SK-N-DZ (cell line): ENCODE measurements around the gene NANS.
"Not testable (repeated sequence)": the region's sequence is repeated elsewhere in the genome, so short reads cannot be mapped to it uniquely, and the experiment has no call there.

Experiments
- DNase-seq: peaks from one replicate; pipeline ENCODE4 v3.0.0-alpha.2; 2015; ENCODE audit warnings: low spot score

The NANS gene

DNA sequence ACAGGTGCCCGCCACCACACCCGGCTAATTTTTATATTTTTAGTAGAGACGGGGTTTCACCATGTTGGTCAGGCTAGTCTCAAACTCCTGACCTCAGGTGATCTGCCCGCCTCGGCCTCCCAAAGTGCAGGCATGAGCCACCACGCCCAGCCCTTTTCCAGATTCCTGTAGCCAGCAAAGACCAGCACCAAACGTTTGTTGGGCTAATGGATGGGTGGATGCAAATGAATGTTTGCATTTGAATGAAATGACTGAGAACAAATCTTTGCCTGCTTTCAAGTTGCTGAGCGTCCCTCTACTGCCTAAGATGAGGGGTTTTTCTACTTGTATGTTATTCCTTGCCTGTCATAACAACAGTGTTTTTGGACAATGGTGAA lies 20.0 kb downstream of the NANS start:
- not testable (repeated sequence) for DNase-seq

DNA sequence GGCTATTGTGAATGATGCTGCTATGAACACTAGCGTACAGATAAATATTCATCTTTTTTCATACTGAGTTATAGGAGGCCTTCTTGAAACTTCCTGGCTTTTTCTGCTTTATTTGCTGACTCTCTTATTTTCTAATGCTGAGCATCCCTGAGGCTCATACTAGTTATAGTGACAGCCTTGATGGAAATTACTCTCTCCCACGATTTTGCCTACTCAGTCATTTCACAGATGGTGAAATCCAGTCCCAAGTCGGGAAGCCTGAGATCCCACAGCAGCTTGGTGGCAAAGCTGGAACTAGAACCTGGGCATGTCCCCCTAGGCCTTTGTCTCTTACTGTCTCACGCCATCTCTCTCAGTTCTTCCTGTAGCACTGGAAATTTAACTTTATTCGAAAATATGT lies 22.4 kb downstream of the NANS start:
- no peak for DNase-seq

DNA sequence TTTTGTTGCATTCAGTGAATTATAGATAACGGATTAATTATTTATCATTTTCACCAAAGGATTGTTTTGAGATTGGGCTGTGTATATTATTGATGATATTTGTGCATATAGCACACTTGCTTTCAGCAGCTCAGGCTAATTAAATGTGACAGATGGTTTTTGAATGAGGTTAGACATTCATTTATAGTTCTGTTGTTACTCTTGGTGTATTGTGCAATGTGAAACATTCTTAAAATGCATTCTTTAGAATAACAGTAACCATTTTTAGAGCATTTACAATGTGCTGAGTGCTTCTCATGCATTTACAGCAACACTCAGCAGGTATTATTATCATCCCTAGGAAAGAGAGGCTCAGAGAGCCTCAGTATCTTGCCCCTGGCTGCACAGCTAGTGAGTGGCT lies 23.8 kb downstream of the NANS start:
- DNase-seq: no peak

DNA sequence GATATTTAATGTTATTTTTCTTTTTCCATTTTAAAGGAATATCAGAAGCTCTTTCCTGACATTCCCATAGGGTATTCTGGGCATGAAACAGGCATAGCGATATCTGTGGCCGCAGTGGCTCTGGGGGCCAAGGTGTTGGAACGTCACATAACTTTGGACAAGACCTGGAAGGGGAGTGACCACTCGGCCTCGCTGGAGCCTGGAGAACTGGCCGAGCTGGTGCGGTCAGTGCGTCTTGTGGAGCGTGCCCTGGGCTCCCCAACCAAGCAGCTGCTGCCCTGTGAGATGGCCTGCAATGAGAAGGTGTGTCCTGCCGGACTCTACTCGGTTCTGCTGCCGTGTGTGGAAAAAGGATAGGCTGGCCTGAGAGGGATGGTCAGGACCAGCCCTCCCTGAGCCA lies 24.2 kb downstream of the NANS start:
- DNase-seq: no peak

DNA sequence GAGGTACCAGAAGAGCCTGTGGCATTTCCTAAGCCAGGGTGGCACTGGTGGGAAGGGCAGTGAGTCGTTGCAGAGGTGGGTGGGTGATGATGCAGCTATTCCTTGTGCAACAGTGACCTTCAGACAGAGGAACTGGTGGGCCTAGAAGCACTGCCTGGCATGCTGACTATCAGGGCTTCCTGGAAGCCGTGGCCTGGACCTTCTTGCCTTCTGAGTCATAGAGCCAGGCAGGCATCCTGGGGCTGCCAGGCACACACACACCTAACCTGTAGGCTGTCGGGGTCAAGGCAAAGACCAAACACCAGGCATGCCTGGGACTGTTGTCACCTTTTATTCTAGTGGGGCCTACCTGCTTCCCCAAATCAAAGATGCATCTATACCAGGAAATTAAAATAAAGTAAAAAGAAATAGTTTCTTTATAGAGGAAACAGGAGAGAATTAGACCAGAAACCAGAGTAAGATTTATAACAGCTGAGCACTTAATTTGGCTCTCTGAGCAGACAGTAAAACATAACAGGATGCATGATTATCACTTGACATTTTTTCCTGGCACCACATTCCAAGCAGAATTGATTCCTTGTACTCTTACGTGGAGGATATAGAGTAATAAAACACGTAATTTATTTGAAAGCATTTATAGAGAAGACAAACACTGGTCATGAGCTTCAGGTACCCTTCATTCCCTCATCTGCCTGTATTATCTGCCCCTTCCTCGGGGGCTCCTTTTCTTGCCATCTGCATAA lies 25.1 kb downstream of the NANS start:
- DNase-seq: no peak

DNA sequence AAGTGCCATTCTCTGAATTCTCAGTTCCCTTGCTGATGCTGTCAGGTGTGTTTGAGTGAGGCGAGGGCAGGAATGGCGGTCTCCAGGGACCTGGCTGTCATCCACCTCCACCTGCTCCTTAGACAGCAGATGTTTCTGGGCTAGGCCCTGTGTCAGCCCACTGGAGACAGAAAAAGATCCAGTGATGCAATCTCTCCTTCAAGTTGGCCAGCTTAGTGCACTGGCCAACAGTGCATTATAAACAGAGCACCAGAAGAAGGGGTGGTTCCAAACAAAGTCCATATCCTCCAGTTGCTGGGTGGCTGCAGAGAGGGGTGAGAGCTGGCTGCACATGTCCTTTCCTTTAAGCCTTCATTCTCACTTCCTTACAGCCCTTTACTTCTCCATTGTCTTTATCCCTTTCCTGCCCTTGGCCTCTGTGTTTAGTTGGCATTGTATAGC lies 26.5 kb downstream of the NANS start:
- DNase-seq: no peak

DNA sequence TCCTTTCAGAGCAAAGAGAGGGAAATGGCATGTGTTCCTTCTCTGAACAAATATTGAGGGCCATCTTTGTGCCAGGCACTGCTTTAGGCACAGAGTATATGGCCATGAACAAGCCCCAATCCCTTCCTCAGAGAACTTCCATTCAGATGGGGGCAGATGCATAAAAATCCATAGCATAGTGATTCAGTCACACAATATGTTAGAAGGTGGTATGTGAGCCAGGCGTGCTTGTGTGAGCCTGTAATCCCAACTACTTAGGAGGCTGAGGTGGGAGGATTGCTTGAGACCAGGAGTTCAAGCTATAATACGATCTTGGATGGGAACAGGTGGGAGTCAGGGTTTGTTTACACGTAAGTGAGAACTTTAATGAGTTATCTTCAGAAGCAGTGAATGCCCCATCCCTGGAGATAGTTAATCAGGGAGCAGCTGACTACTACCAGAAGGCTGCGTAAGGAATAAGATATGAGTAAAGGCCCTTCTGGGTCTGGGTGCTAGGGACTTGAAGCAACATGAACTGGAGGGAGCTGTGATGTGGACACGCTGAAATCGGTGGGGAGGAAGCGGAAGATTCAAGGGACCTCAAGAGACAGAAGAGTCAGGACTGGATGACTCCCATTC lies 27.1 kb downstream of the NANS start:
- no peak for DNase-seq

DNA sequence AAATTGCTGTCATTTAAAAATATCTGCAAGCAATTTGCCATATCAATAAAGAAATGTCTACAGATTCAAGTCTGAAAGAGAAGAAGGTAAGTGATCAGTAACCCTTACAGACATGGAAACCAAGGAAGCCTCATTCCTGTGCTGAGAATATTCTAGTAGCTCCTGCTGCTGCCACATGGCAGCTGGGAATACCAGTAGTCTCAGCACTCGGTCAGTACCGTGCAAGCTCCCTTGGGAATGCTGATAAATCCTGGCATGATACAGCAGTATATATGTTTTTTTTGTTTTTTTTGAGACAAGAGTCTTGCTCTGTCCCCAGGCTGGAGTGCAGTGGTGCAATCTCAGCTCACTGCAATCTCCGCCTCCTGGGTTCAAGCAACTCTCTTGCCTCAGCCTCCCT lies 27.9 kb downstream of the NANS start:
- no peak for DNase-seq

DNA sequence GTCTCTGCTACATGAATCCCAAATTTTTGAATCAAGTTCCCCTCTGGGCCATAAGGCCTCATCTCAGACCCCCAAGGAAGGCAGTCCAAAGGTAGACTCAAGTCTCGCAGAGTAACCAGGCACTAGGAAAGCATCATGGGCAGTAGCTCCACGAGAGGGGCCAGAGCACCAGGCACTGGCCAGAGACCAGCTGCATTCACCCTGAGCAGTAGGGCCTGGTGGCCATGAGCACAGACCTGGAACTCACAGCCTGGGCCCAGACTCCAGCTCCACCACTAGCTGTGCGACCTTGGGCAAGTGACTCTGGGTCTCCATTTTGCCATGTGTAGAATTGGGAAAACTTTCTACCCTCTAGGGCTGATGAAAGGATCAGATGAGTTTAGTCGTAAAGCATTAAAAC lies 28.5 kb downstream of the NANS start:
- no peak for DNase-seq

DNA sequence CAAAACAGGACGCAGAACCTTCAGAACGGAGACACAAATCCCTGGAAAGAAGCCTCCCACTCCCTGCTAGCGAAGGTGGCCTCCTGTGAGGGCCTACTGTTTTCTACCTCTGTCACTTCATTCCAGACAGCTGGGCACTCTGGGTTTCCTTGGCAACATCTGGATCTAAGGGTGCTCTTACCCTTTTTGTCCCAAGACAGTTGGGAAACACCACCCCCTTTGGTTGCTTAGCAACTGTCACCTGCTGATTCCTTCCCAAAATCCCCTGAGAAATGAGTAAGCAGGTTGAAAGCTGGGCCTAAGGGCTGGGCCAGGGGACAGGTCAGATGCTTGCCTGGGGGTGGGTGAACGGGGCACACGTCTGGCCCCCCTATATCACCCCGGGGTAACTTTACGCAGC lies 29.4 kb downstream of the NANS start:
- no peak for DNase-seq

DNA sequence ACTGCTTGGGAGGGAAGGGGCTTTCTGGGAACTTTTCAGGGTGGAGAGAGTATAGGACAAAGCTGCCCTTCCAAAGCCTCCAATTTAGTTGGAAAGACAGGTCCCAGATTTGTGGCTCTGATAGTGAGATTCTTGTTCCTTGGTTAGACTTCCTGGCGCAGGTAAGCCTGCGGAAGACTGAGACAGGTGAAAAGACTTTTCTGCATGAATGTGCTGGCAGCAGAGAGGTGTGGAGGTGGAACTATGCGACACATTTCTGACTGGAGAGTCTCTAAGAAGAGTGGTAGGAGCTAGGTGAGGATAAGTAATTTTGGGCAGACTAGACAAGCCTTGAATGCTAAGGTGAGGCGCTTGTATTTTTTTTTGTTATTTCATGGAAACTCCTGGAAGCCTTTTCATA lies 29.9 kb downstream of the NANS start:
- no peak for DNase-seq

DNA sequence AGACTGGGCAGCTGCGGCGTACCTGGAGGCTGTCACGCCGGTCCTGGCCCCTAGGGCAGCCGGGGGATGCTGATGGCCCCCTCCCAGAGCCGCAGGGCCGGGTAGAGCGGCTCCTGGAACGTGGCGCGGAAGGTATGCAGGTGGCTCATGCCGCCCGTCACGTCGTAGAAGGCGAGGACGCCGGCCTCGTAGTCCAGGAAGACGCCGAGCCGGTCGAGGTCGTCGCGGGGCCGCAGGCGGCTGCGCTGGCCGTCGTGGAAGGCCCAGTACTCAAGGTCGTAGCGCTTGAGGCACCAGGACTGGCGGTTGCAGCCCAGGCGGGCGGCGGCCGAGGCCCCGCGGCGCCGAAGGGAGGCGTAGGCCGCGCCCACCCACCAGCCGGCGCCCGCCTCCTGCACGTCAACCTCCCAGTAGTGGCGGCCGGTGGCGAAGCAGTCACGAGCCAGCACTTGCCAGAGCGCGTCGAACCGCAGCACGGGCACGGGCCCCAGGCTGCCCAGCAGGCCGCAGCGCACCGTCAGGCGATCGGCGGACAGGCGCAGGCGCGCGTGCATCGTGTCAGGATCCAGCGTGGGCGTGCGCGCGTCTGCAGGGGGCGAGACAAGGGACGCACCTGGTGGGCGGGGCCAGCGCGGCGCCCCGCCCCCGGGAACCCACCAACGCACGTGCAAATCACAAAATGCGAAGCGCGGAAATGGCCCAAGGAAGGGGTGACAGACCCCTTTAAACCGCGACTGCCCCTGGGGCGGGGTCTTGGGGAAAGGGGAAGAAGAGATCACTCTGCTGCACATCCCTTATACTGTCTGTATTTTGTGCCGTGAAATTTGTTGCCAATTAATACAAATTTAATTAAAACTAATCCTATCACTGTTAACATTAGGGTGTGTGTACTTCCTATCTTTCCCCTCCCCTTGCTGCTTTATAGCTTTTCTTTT lies 31.2 kb downstream of the NANS start:
- DNase-seq: no peak

DNA sequence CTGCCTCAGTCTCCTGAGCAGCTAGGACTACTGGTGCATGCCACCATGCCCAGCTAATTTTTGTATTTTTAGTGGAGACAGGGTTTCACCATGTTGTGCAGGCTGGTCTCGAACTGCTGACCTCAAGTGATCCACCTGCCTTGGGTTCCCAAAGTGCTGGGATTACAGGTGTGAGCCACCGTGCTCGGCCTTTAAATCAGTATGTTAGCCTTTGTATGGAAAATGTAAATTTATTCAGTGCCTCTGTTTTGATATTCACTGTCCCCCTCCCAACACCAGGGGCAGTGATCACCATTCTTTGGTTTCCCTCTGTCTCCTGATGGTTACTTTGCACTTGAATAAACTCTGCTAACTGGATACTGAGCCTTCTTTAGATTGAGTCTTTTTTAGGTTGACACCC lies 34.1 kb downstream of the NANS start:
- DNase-seq: not testable (repeated sequence)

DNA sequence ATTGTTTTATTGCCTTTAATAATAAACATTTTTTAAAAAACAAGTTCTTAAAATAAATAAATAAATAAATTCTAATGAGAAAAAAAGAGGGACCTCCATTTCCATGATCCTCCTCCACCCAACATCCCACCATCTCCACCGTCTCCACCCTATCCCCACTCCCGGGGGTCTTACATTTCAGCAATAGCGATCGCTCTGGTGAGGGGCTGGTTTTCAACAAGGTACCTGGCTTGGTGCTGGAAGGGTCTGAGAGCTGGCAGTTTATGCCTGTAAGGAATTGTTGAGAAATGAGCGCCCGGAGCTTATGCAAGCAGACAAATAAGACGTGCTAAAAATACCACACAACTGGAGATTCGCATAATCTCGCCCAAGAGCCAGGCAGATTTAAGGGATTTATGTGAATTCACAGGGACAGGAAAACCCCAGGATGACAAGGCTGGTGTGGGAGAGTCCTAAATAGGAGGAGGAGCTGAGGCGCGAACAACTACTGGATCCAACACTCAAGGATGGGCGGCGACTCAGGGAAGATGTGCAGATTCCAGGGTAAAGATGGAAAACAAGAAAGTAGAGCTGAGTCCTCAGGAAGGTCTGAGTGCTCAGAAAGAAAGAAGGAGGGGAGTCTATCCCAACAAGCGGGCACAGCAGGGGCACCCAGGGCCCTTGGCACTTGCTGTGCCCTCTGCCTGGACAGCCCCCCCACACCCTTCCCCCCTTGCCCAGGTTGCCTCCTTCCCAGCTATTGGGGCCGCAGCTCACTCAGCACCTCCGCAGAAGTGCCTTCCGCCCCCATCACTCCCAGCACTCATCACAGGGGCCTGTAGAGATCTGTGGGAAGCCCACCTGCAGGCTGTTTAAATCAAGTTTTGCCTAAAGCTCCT lies 35.4 kb downstream of the NANS start:
- DNase-seq: no peak

DNA sequence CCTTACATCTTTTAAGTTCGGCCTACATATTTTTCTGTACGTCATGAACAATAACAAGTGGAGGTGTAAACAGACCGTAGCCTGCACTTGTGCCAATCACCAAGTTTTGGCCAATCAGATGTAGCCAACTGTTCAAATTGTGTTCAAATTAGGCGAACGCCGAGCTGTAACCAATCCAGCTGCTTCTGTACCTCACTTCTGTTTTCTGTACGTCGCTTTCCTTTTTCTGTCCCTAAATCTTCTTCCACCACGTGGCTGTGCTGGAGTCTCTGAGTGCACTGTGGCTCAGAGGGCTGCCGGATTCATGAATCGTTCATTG lies 36.0 kb downstream of the NANS start:
- DNase-seq: no peak

DNA sequence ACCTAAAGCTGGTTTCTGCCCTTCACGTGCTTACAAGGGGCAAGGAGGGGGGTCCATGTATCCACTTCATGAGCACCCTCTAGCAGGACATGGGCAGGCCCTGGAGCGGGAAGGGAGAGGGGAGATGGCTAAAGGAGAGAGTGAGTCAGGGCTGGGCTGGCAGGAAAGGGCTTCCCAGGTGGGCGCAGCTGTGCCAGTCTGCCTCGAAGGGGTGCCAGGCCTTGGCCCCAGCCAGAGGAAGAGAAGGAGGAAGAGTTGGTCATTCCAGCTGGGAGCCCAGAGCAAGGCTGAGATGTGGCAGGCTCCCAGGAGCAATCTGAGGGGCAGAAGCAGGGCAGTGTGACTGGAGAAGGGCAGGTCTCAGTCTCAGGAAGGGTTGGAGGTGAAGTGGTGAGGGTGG lies 37.8 kb downstream of the NANS start:
- DNase-seq: no peak

DNA sequence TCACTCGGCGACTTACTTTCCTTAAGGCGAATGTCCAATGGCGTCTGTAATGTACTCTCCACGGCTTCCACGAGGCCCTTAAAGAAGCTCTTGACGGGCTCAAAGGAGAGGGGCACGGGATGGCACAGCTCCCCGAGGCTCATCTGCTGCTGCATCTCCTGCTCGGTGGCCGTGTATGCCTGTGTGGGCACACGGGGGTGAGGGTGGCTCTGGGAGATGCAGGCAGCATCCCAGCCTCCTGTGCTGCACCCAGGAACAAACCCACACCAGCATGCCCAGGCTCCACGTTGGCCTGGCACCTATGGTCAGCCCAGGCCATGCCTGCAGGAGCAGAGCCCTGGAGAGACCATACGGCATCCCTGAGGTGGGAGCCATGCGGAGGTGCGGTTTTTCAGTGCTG lies 38.3 kb downstream of the NANS start:
- DNase-seq: no peak

DNA sequence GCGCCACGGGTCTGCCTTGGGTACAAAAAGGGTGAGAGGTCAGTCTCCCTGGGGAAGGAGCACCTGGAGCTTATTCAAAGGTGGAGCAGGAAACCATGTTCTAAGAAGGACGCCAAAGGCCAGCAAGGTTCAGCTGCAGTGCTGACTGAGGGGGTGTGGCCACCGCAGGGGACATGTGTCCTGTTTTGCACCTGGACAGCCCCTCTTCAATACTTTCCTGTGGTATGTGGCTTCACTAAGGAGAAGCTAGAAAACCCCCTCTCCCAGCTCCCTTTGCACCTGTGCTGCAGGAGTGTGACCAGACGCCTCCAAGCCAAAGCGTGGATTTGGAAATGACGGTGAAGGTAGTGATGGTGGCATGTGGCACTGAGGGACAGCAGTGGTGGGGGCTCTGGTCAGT lies 38.9 kb downstream of the NANS start:
- DNase-seq: no peak

DNA sequence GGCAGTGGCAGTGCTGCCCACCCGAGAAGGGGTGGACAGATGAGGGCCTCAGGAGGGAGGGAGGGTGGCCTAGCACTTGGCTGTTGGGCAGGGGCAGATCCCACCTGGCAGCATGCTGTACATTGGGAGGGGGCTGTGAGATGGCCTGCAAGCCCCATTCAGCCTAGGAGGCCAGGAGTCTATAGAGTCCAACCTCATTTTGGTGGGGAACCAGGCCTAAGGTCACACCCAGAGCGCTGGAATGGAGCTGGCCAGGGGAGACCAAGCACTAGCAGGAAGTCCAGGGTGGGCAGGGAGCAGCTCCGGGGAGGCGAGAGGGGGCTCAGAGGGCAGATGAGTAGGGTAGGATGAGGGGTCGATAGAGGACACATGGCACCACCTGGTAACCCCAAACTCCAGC lies 39.6 kb downstream of the NANS start:
- no peak for DNase-seq

DNA sequence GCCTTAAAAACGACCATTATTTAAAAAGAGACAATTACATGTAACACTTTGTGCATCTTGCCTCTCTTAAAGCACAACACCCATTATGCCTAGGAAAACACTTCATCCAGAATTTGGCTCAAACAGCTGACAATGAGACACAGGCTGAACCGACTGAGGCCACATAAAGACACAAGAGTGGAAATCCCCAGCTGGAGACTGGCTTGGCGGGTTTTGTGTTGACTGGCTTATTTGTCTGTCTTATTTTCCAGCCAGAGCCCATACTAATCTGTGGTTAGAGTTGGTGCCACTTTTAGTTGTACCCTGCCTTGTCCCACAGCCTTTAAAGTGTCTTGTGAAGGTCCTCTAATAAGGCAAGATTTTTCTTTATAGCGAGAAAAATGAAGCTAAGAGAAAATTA lies 41.3 kb downstream of the NANS start:
- DNase-seq: no peak

DNA sequence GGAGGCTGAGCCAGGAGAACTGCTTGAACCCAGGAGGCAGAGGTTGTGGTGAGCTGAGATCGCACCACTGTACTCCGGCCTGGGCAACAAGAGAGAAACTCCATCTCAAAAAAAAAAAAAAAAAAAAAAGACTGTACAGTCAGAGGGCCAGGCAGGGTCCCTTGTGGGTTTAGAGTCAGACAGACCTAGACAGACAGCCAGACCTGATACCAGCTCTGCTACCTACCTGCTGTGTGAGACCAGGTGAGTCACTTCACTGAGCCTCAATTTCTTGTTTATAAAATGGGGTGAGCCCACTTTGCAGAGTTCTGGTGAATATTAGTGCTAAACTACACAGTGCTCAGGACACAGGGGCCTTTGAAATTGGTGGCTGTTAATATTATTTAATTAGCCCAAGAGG lies 42.8 kb downstream of the NANS start:
- no peak for DNase-seq

DNA sequence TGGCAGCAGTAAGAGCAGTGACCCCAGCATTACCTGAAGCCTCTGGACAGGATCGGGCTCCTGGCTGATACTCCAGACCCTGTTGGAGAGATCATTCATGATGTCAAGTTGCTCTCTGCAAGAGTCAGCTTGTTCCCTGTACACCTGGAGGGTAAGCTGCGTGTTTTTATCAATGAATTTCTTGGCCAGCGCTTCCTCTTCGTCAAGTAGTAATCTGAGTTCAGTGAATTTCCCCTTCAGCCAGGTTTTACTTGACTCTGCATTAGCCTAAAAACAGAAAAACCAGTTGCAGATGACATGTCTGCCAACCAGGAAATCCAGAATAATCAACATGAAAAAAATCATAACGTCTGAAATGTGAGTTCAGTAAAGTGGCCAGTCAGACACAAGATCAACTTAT lies 43.4 kb downstream of the NANS start:
- no peak for DNase-seq
